H1 (cell line): Measurements from ENCODE around the gene CD8B2. TPM values are rescaled to one million over a fixed set of nuclear protein-coding genes. Genes with fewer than 3 reads are reported as not detected.

Source experiments
- CTCF ChIA-PET: fragments of 300-600 bp; sonication (Branson Sonifier 250); formaldehyde crosslinking; loops from one replicate; lab custom pipeline; 2021; ENCODE audit not compliant: partially characterized antibody; lab: Charles Lee
- POLR2A ChIA-PET: fragments of 300-600 bp; sonication (Branson Sonifier 250); formaldehyde crosslinking; loops from one replicate; lab custom pipeline; 2021; ENCODE audit warnings: inconsistent platforms; ENCODE audit not compliant: partially characterized antibody; lab: Charles Lee
- DNase-seq, 2 experiments: peaks; one replicate each; pipeline versions ENCODE4 v3.0.0 to v3.0.0-alpha.2; 2010 to 2022; ENCODE audit warnings: low spot score in 2 of 2, low read depth in 1 of 2, mixed read lengths in 1 of 2
- FAIRE-seq: peaks from 2 replicates; lab custom pipeline; 2011; peaks lifted over from hg19 to GRCh38; lab: Jason Lieb, UNC
- H2AFZ ChIP-seq: 2 replicates; pipeline ENCODE4 v1.8.1; 2012; ENCODE audit warnings: low read length, inconsistent platforms
- H2AK5ac ChIP-seq: 2 replicates; pipeline ENCODE4 v1.6.1; 2013; ENCODE audit warnings: low read depth, low read length
- H2BK120ac ChIP-seq: replicated peaks from 2 replicates; pipeline ENCODE3; 2013; ENCODE audit warnings: low read depth, low read length, inconsistent platforms
- H2BK12ac ChIP-seq: 2 replicates; pipeline ENCODE4 v1.6.1; 2013; ENCODE audit warnings: low read depth, low read length
- H2BK15ac ChIP-seq: 2 replicates; pipeline ENCODE4 v1.6.1; 2013; ENCODE audit warnings: low read length
- H2BK20ac ChIP-seq: 2 replicates; pipeline ENCODE4 v1.6.1; 2013; ENCODE audit warnings: low read length
- H2BK5ac ChIP-seq: 2 replicates; pipeline ENCODE4 v1.6.1; 2013; ENCODE audit warnings: low read depth, low read length
- H3K14ac ChIP-seq: 2 replicates; pipeline ENCODE4 v1.6.1; 2013; ENCODE audit warnings: inconsistent platforms; ENCODE audit not compliant: insufficient read length
- H3K18ac ChIP-seq: 2 replicates; pipeline ENCODE4 v1.6.1; 2013; ENCODE audit warnings: low read length; ENCODE audit errors: extremely low read depth
- H3K23ac ChIP-seq: 2 replicates; pipeline ENCODE4 v1.6.1; 2013; ENCODE audit warnings: inconsistent platforms; ENCODE audit not compliant: insufficient read length
- H3K23me2 ChIP-seq: 2 replicates; pipeline ENCODE4 v1.6.1; 2013; ENCODE audit warnings: low read depth, low read length
- H3K27ac ChIP-seq: 2 replicates; pipeline ENCODE4 v1.6.1; 2011; ENCODE audit warnings: low read depth, low read length, inconsistent platforms
- H3K27me3 ChIP-seq, 4 experiments: replicated peaks in 1 of 4; 1 replicate in 1 of 4; 2 replicates in 3 of 4; pipeline versions ENCODE4 v1.6.1 to v1.8.1; 2011 to 2013; ENCODE audit warnings: low read length in 3 of 4, mild to moderate bottlenecking in 3 of 4, inconsistent platforms in 2 of 4, mixed read lengths in 2 of 4, moderate library complexity in 1 of 4; ENCODE audit not compliant: control insufficient read depth in 3 of 4, insufficient read depth in 3 of 4; ENCODE audit errors: extremely low read depth in 1 of 4
- H3K36me3 ChIP-seq, 4 experiments: 2 replicates each; pipeline versions ENCODE4 v1.6.1 to v1.8.1; 2011 to 2013; ENCODE audit warnings: mild to moderate bottlenecking in 4 of 4, low read length in 3 of 4, moderate library complexity in 2 of 4, control low read depth in 1 of 4, inconsistent platforms in 1 of 4; ENCODE audit not compliant: insufficient read depth in 4 of 4, control insufficient read depth in 2 of 4
- H3K4ac ChIP-seq: replicated peaks from 2 replicates; pipeline ENCODE3; 2013; ENCODE audit warnings: low read length, low read depth, mixed read lengths, inconsistent platforms; ENCODE audit not compliant: insufficient read length
- H3K4me1 ChIP-seq, 4 experiments: replicated peaks in 1 of 4; 1 replicate in 1 of 4; 2 replicates in 3 of 4; pipeline versions ENCODE4 v1.6.1 to v1.8.1; 2011 to 2013; ENCODE audit warnings: low read length in 3 of 4, inconsistent platforms in 2 of 4, mixed read lengths in 1 of 4; ENCODE audit not compliant: insufficient read depth in 4 of 4, control insufficient read depth in 3 of 4
- H3K4me2 ChIP-seq, 2 experiments: 2 replicates each; pipeline versions ENCODE4 v1.6.1 to v1.8.1; 2011 to 2013; ENCODE audit warnings: low read depth in 2 of 2, low read length in 2 of 2, control low read depth in 1 of 2, inconsistent platforms in 1 of 2, mild to moderate bottlenecking in 1 of 2; ENCODE audit not compliant: insufficient read depth in 1 of 2
- H3K4me3 ChIP-seq, 4 experiments: fragments of 200-600, 300-600 bp in 1 of 4; sonication (generic), shearing (Covaris generic), sonication (Bioruptor Twin) in 1 of 4; 2 replicates each; pipeline versions ENCODE4 v1.5.1 to v1.8.1; 2011 to 2016; ENCODE audit warnings: low read length in 4 of 4, low read depth in 3 of 4, control low read depth in 2 of 4, inconsistent platforms in 2 of 4, mild to moderate bottlenecking in 2 of 4, mixed read lengths in 1 of 4, moderate library complexity in 1 of 4; ENCODE audit not compliant: insufficient read depth in 2 of 4; ENCODE audit errors: extremely low read depth in 1 of 4
- H3K56ac ChIP-seq: replicated peaks from 2 replicates; pipeline ENCODE3; 2013; ENCODE audit warnings: low read depth, mild to moderate bottlenecking, mixed read lengths, low read length, inconsistent platforms; ENCODE audit not compliant: insufficient read length
- H3K79me1 ChIP-seq: 2 replicates; pipeline ENCODE4 v1.6.1; 2013; ENCODE audit warnings: low read depth, low read length, control low read depth
- H3K79me2 ChIP-seq, 2 experiments: 2 replicates each; pipeline versions ENCODE4 v1.6.1 to v1.8.1; 2012 to 2013; ENCODE audit warnings: low read length in 2 of 2, mild to moderate bottlenecking in 2 of 2, inconsistent platforms in 1 of 2; ENCODE audit not compliant: insufficient read depth in 2 of 2, control insufficient read depth in 1 of 2
- H3K9ac ChIP-seq, 4 experiments: replicated peaks in 1 of 4; 1 replicate in 1 of 4; 2 replicates in 3 of 4; pipeline versions ENCODE4 v1.6.1 to v1.8.1; 2011 to 2013; ENCODE audit warnings: low read depth in 3 of 4, low read length in 3 of 4, control low read depth in 2 of 4, mild to moderate bottlenecking in 2 of 4, moderate library complexity in 2 of 4, inconsistent platforms in 1 of 4; ENCODE audit errors: extremely low read depth in 1 of 4
- H3K9me3 ChIP-seq, 2 experiments: 2 replicates each; pipeline versions ENCODE4 v1.6.1 to v1.8.1; 2012 to 2013; ENCODE audit warnings: mild to moderate bottlenecking in 2 of 2, moderate library complexity in 2 of 2, control low read depth in 1 of 2, inconsistent platforms in 1 of 2, low read depth in 1 of 2, low read length in 1 of 2, mixed read lengths in 1 of 2; ENCODE audit not compliant: insufficient read depth in 2 of 2
- H4K20me1 ChIP-seq, 2 experiments: replicated peaks in 1 of 2; 2 replicates each; pipeline versions ENCODE3 to v1.8.1; 2011 to 2013; ENCODE audit warnings: inconsistent platforms in 2 of 2, low read length in 2 of 2, mild to moderate bottlenecking in 1 of 2; ENCODE audit not compliant: insufficient read depth in 2 of 2, control insufficient read depth in 1 of 2
- H4K5ac ChIP-seq: 2 replicates; pipeline ENCODE4 v1.6.1; 2013; ENCODE audit warnings: low read length, low read depth, mixed read lengths, inconsistent platforms; ENCODE audit not compliant: insufficient read length
- H4K8ac ChIP-seq: 2 replicates; pipeline ENCODE4 v1.8.0; 2013; ENCODE audit warnings: mild to moderate bottlenecking, moderate library complexity, low read length, inconsistent platforms; ENCODE audit not compliant: insufficient read depth; ENCODE audit errors: extremely low read depth
- H4K91ac ChIP-seq: replicated peaks from 2 replicates; pipeline ENCODE3; 2013; ENCODE audit warnings: low read length, mixed read lengths, inconsistent platforms; ENCODE audit not compliant: insufficient read length
- BRCA1 ChIP-seq: IDR thresholded peaks from 2 replicates; pipeline ENCODE4 v1.6.1; 2012; ENCODE audit warnings: low read depth, low read length, improper control_type of control experiment
- CBX5 ChIP-seq: fragments of 300-800, 300-1000 bp; sonication (generic); IDR thresholded peaks from 2 replicates; pipeline ENCODE4 v1.7.1; 2016; ENCODE audit warnings: antibody characterized with exemption, low read length, low read depth
- CBX8 ChIP-seq: fragments of 300-800, 300-1000 bp; sonication (generic); IDR thresholded peaks from 2 replicates; pipeline ENCODE4 v1.7.1; 2016; ENCODE audit warnings: low read depth, low read length, borderline replicate concordance
- CEBPB ChIP-seq: IDR thresholded peaks from 2 replicates; pipeline ENCODE4 v1.6.1; 2012; ENCODE audit warnings: low read depth, low read length
- CTBP2 ChIP-seq: IDR thresholded peaks from 2 replicates; pipeline ENCODE4 v1.7.0; 2011; ENCODE audit warnings: borderline replicate concordance, mild to moderate bottlenecking, moderate library complexity, mixed read lengths, low read length; ENCODE audit not compliant: insufficient read depth, insufficient read length
- HDAC6 ChIP-seq: IDR thresholded peaks from one replicate; pipeline ENCODE4 v1.7.1; 2012; ENCODE audit warnings: low read depth, mild to moderate bottlenecking, inconsistent platforms, low read length, moderate library complexity
- KDM4A ChIP-seq: IDR thresholded peaks from one replicate; pipeline ENCODE4 v1.7.1; 2012; ENCODE audit warnings: low read depth, mild to moderate bottlenecking, moderate library complexity, low read length, inconsistent platforms; ENCODE audit not compliant: severe bottlenecking
- MAFK ChIP-seq: IDR thresholded peaks from 2 replicates; pipeline ENCODE4 v1.6.1; 2012; ENCODE audit warnings: low read depth, mild to moderate bottlenecking, improper control_type of control experiment, low read length
- PHF8 ChIP-seq: fragments of 200-600 bp; sonication (generic); conservative IDR thresholded peaks from 2 replicates; pipeline ENCODE4 v1.7.1; 2012; ENCODE audit warnings: low read depth, mild to moderate bottlenecking, inconsistent platforms, low read length, moderate library complexity
- POLR2A ChIP-seq, 2 experiments: IDR thresholded peaks; 1 replicate in 1 of 2; 2 replicates in 1 of 2; pipeline ENCODE4 v1.6.1; 2011; ENCODE audit warnings: low read depth in 2 of 2, low read length in 2 of 2, mild to moderate bottlenecking in 2 of 2; ENCODE audit errors: control extremely low read depth in 1 of 2
- SP1 ChIP-seq: IDR thresholded peaks from 2 replicates; pipeline ENCODE4 v1.6.1; 2011; ENCODE audit warnings: low read depth, low read length
- SP4 ChIP-seq: IDR thresholded peaks from 2 replicates; pipeline ENCODE4 v1.6.1; 2012; ENCODE audit warnings: low read length, inconsistent platforms
- TAF1 ChIP-seq: IDR thresholded peaks from 2 replicates; pipeline ENCODE4 v1.6.1; 2011; ENCODE audit warnings: mild to moderate bottlenecking, low read depth, low read length
- TEAD4 ChIP-seq: IDR thresholded peaks from 2 replicates; pipeline ENCODE4 v1.6.1; 2012; ENCODE audit warnings: low read depth, low read length, inconsistent platforms, mixed read lengths
- USF2 ChIP-seq: IDR thresholded peaks from 2 replicates; pipeline ENCODE4 v1.6.1; 2011; ENCODE audit warnings: low read length, improper control_type of control experiment
- WGBS, 2 experiments: shearing (Covaris generic) in 1 of 2; methylation state at CpG; one replicate each; pipeline versions ENCODE4 v1.1.6 to v1.1.7; 2013 to 2015; ENCODE audit warnings: low lambda C conversion rate in 2 of 2, mixed read lengths in 2 of 2, inconsistent platforms in 1 of 2, low coverage in 1 of 2, missing lambda C conversion rate in 1 of 2; ENCODE audit not compliant: insufficient replicate concordance in 2 of 2, insufficient coverage in 1 of 2, insufficient read length in 1 of 2; ENCODE audit errors: extremely low coverage in 1 of 2, missing lambda C conversion rate in 1 of 2; 5-methylcytosine and 5-hydroxymethylcytosine counted together
- polyA plus RNA-seq, 7 experiments: library from polyadenylated mRNA; depleted of rRNA in 3 of 7; stranded (reverse) in 5 of 7; unstranded in 2 of 7; fragments of >200 nt in 5 of 7; fragments of 200-250 nt in 2 of 7; gene quantifications; 1 replicate in 5 of 7; 2 replicates in 1 of 7; 4 replicates in 1 of 7; pipeline versions ENCODE4 v1.2.1 to v1.2.3, GENCODE V29; 2011 to 2013; ENCODE audit warnings: missing spikeins in 2 of 7, mixed read lengths in 2 of 7
- total RNA-seq: library from RNA; stranded (reverse); fragmentation: NEBNext Ultra II Directional; extraction: Animal tissue kit (Norgen Biotek cat#: 25700); gene quantifications from 2 replicates; pipeline ENCODE4 v1.2.1, GENCODE V29; 2021

The CD8B2 gene
- total and polyA plus RNA-seq, 2 of the 8 experiments (the other 6 are each of a cell fraction or from before 2014, with no cell fraction given), result 0.03 TPM; not detected in 1

- Histone ChIP-seq H3K23me2 (no peaks in the 10 kb centered on the region), H2BK5ac (no peak overlapping the region), H3K18ac (no peak overlapping the region), H3K27ac (no peak overlapping the region), H3K79me2 (no peaks in the 10 kb centered on the region), H3K36me3 (no peaks in the 10 kb centered on the region), H2BK120ac (no peak overlapping the region), H3K9me3 (no peaks in the 10 kb centered on the region), H3K4me2 (no peak overlapping the region), H3K4me1 (no peaks in the 10 kb centered on the region; a peak in 1 of 7 replicates), H2BK15ac (no peak overlapping the region), H3K79me1 (no peaks in the 10 kb centered on the region), H3K14ac (no peak overlapping the region), H3K23ac (no peak overlapping the region), H4K5ac (no peak overlapping the region), H3K9ac (no peak overlapping the region), H3K4ac (no peak overlapping the region), H2BK12ac (no peak overlapping the region), H3K27me3 (no peaks in the 10 kb centered on the region), H3K56ac (no peak overlapping the region), H2AFZ (no peak overlapping the region), H2AK5ac (no peak overlapping the region), H4K8ac (no peak overlapping the region), H2BK20ac (no peak overlapping the region), H3K4me3 (no peak overlapping the region), H4K91ac (no peak overlapping the region), H4K20me1 (no peaks in the 10 kb centered on the region)
- 89% methylated on average over 2 of the region's 2 CpGs; no CpG with 5 or more reads in 1 of the 2 experiments for WGBS, 2 experiments
- POLR2A ChIA-PET, result no interaction called here
- DNase-seq, result no peak
- CTCF ChIA-PET, result interaction anchor here (1.7 to 11.5 kb wide), 3 partner anchors 12 to 32 kb away, joined by 3 to 330 read pairs (median 9); no protein-coding TSS in a partner anchor
- no peak for FAIRE-seq
- TF ChIP-seq PHF8, result no peak
- no peak for TF ChIP-seq TAF1
- no peak for TF ChIP-seq TEAD4
- TF ChIP-seq POLR2A (IDR thresholded peaks at IDR 0.05; ENCODE audit: control extremely low read depth in 1 of 2, low read depth in 2 of 2, low read length in 2 of 2), result no peak
- no peak for TF ChIP-seq CBX5
- no peak for TF ChIP-seq CTBP2
- no peak for TF ChIP-seq HDAC6
- no peak for TF ChIP-seq SP1
- no peak for TF ChIP-seq SP4
- TF ChIP-seq BRCA1, result no peak
- TF ChIP-seq CEBPB, result no peak
- no peak for TF ChIP-seq USF2
- TF ChIP-seq KDM4A, result no peak
- TF ChIP-seq MAFK, result no peak
- no peak for TF ChIP-seq CBX8
Measured at GRCh38 chr2:106565599-106565998, 78.4 kb downstream of the CD8B2 start.
